HG03135 (cell line): ENCODE data around the gene FBN1.

Experiments used
- ATAC-seq: cut with Tn5 transposase; IDR thresholded peaks from one replicate; pipeline ENCODE4 v1.9.1; 2021; ENCODE audit warnings: mild to moderate bottlenecking, moderate library complexity; ENCODE audit not compliant: unreplicated experiment

Gene FBN1

DNA sequence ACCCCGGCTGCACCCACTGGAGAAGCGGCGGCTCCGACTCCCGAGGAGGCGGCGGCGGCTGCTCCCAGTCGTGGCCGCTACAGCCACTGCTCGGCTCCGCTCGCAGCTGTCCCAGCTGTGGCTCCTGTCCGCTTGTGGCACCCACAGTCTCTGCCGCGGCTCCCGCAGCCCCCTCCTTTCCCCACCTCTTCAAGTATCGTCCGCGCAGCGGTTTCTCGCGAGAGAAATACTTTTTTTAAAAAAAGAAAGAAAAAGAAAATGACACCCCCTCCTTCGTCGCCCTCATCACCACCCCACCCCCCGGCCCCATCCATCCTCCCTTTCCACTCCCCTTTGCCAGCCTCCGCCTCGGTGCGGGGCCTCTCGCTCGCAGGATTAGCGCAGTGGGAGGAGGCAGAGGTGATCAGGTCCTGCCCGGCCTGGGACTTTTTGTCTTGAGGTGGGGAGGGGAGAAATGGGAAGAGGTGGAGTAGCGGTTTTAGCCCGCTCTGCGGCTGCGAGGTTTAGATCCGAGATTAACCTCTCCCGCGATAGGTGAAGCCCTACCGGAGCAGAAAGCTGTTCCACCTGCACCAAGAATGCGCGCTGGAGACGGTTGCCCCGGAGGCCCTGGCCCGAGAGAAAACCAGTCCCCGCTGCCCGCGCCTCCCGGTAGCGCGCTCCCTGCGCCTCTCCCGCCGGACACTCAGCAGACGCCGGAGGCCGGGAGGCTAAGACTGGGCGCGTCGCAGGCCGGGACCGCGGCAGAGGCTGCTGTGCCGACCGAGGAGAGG is at the start of gene FBN1:
Gene FBN1, minus strand, starts transcription at position 152 of the 773 bp plus-strand sequence. CDS start 940 bp downstream, outside the sequence.
- peak; percentile 72 for ATAC-seq

DNA sequence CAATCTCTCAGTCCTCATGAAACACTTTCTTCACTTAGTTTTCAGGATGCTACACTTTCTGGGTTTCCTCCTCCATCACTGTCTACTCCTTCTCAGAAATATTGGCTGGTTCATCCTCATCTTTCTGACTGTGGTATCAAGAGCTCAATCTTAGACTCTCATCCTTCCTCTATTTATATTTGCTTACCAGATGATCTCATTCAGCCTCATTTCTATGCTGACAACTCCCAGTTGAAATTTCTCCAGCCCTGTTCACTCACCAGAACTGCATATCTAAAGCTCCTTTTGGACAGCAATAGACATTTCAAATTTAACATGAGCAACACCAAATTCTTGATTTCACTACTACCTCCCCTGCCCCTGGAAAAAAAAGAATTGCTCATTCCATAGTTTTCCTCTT is 48.0 kb upstream of the FBN1 start:
- ATAC-seq = no peak

GRCh38 chr15:48688493-48688892 is 43.0 kb upstream of the FBN1 start:
- no peak for ATAC-seq

DNA sequence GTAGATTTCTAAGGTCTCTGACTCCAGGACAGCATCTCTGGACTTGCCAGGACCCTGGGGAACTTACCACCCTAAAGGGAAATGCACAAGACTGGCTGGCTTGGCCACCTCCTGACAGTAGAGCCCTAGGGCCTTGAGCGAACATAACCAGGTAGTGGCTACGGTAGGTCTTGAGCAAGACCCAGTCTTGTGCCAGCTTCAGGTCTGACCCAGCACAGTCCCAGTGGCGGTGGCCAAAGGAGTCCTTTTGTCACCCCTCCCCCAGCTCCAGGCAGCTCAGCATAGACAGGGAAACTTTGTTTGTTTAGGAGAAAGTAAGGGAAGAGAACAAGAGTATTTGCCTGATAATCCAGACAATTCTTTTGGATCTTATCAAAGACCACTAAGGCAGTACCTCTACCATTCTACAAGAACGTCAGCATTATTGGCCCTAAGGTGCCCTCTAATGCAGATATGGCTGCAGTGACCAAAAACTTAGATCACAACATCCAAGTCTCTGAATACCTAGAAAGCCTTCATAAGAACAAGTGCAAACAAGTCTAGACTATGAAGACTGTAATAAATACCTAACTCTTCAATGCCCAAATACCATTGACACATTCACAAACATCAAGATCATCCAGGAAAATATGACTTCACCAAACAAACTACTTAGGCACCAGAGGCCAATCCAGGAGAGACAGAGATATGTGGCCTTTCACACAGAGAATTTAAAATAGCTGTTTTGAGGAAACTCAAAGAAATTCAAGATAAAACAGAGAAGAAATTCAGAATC is 38.7 kb upstream of the FBN1 start:
- ATAC-seq = no peak

GRCh38 chr15:48682942-48683651 is 37.6 kb upstream of the FBN1 start:
- no peak for ATAC-seq

GRCh38 chr15:48681353-48681752 is 35.8 kb upstream of the FBN1 start:
- no peak for ATAC-seq

DNA sequence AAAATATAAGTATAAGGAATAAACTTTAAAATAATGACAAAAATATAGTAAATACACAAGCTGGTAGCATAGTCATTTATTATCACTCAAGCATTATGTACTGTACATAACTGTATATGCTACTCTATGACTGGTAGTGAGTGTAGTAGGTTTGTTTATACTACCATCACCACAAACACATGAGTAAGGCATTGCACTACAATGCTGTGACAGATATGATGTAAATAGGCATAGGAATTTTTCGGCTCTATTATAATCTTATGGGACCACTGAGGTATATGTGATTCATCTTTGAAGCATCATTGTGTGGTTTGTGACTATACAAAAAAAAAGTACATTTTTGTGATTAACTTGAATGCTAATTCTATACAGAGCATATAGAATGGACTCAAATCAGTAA is 35.3 kb upstream of the FBN1 start:
- ATAC-seq = no peak

DNA sequence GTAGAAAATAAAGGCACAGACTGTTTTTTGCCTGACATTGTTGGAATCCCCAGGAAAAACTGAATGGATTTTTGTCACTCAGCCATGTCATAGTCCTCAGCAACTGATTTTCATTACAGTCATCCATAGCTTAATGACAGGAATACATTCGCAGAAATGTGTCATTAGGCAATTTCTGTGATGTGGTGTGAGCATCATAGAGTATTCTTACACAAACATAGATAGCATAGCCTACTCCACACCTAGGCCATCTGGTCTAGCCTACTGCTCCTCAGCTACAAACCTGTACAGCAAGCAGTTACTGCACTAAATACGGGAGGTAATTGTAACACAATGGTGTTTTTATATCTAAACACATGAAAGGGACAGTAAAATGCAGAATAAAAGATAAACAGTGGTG is 34.4 kb upstream of the FBN1 start:
- ATAC-seq = no peak

GRCh38 chr15:48678851-48679250 is 33.3 kb upstream of the FBN1 start:
- no peak for ATAC-seq

DNA sequence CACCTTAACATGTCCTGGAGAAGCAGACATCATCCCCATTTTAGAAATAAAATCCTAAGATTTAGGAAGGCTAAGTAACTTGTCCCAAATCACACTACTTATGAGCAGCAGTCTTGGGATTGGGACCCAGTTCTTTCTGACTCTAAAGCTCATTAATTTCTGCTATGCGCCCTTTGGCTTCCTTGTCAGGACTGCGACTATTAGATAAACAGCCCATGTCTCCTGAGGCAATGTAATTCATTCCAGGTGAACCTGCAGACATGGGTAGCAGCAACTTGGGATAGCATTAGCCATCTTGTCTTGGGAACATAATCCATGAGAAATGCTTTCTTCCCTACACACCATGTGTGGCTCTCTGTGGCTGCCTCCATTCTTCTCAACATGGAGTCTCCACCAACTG is 32.3 kb upstream of the FBN1 start:
- ATAC-seq = no peak

GRCh38 chr15:48675436-48675835 is 29.9 kb upstream of the FBN1 start:
- no peak for ATAC-seq

- ATAC-seq = no peak
Measured at GRCh38 chr15:48674876-48675275, 29.4 kb upstream of the FBN1 start.

DNA sequence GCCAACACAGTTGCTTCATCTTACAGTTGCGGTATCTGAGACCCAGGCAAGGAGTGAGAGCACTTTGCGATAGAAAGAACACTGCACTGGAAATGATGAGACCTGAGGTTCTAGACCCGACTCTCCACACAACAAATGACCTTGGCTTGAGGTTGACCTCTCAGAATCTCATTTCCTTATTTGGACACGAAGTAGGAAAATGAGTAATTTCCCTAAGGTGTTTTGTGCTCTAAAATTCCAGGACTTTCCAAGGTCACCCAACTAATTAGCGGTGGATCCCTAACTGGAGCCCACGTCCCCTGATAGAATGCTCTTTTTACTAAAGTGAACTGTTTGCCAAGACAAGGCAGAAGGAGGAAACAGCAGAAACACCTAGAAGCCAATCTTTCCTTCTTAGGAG is 26.7 kb upstream of the FBN1 start:
- ATAC-seq = no peak

DNA sequence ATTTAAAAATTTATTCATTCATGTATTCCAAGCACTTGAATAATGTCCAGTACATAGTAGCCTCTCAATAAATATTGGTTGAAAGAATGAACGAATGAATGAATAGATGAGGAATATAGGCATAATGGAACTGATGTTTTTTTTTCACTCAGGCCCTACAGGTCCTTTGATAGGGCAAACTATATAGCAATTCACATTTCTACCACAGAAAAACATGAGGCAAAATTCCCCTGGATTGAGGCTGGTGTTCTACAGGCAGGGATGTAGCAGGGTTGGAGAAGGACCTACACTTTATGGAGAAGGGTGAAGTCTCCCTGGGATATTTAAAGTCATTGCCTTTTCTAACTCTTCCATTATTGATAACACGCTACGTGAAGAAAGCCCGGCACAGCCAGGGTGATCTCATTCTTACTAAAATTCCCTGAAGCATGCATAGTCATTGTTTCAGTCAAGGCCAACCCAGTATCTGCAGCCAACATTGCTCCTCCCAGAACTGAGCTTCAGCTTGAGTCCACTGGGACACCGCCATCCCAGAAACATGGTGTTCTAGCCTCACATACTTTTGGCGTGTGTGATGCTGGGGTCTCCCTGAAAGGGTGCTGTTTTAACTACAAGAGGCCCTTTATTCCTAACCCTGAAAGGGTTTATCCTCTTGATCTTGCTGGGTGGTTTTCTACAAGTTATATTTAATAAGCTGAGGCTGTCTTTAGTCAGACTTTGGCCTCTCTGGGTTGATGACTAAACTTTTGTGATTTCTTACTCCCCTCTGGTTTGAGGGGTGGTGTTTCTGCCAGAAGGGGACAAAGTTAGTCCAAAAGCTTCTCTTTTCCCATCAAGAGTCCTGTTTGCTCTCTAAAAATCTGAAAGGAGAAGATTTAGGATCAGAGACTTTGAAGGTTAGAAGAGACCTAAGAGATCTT is 25.9 kb upstream of the FBN1 start:
- ATAC-seq = no peak

- ATAC-seq = no peak
Measured at GRCh38 chr15:48667701-48668100, 22.2 kb upstream of the FBN1 start.

DNA sequence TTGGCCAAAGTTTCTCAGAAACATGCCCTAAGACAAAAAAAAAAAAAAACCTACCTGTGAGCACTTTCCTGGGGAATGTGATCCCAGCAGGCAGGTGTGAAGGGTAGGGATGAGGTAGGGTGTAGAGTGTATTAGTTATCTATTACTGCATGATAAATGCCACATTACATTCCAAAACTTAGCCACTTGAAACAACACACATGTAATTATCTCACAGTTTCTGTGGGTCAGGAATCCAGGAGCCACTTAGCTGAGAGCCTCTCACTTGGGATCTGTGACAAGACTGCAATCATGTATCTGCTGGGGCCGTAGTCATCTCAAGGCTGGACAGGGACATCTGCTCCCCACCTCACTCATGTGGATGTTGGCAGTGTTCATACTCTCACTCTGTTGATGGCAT is 18.9 kb upstream of the FBN1 start:
- no peak for ATAC-seq

GRCh38 chr15:48657950-48658591 is 12.6 kb upstream of the FBN1 start:
- no peak for ATAC-seq

- ATAC-seq = no peak
Measured at GRCh38 chr15:48654801-48655200, 9.3 kb upstream of the FBN1 start.

GRCh38 chr15:48653913-48654670 is 8.6 kb upstream of the FBN1 start:
- no peak for ATAC-seq
